NT2/D1 (cell line): ENCODE data around the gene TMEM150C.
"Not testable (repeated sequence)": the region's sequence is repeated elsewhere in the genome, so short reads cannot be mapped to it uniquely, and the experiment has no call there.

Experiments used
- YY1 ChIP-seq: IDR thresholded peaks from 2 replicates; pipeline ENCODE4 v1.6.1; 2011; ENCODE audit not compliant: insufficient read length, insufficient read depth
- ZNF274 ChIP-seq: IDR thresholded peaks from 2 replicates; pipeline ENCODE4 v1.6.1; 2011; ENCODE audit warnings: mild to moderate bottlenecking, low read depth, low read length

- not testable (repeated sequence) for TF ChIP-seq ZNF274, YY1
Observed at GRCh38 chr4:82477469-82477868, 84.3 kb downstream of the TMEM150C start.
